GM21786 (cell line): ENCODE data around the gene PAEP.
"Not testable (repeated sequence)": the region's sequence is repeated elsewhere in the genome, so short reads cannot be mapped to it uniquely, and the experiment has no call there.

ENCODE experiments used
- ATAC-seq: cut with Tn5 transposase; IDR thresholded peaks from one replicate; pipeline ENCODE4 v1.9.1; 2021; ENCODE audit not compliant: unreplicated experiment

PAEP gene

DNA sequence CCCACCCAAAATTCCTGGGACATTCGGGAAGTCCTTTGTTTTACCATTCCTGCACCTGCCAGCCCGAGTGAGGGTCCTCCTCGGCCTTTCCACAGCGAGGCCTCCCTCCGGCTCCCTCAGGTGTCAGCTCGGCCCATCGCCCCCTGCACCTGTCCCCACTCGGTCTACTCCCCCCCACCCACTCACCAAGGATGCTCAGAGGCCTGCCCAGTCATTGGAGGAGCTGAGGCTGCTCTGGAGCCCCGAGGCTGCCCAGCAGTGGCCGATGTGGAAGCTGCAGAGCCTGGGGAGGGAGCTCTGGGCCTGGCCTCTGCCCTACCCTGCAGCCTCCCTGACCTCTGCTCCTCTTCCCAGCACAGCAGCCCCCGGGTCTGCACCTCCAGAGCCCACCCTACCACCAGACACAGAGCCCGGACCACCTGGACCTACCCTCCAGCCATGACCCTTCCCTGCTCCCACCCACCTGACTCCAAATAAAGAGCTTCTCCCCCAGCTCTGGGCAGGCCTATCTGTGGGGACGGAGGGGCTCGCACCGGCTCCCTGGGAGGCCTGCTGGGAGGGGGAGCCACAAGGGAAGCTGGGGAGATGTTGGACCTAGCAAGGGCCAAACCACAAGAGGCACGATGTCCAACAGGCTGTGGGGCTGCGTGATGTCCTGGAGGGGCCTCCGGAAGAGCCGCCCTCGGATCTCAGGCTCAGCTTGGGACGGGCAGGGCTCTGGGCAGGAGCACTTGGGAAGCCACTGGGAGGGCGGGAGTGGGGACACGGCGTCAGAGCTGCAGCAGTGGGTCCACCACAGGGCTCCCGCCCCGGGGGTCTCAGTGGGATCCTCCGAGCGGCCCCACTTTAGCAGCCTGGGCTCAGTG, 11.8 kb upstream of the PAEP start:
- not testable (repeated sequence) for ATAC-seq

DNA sequence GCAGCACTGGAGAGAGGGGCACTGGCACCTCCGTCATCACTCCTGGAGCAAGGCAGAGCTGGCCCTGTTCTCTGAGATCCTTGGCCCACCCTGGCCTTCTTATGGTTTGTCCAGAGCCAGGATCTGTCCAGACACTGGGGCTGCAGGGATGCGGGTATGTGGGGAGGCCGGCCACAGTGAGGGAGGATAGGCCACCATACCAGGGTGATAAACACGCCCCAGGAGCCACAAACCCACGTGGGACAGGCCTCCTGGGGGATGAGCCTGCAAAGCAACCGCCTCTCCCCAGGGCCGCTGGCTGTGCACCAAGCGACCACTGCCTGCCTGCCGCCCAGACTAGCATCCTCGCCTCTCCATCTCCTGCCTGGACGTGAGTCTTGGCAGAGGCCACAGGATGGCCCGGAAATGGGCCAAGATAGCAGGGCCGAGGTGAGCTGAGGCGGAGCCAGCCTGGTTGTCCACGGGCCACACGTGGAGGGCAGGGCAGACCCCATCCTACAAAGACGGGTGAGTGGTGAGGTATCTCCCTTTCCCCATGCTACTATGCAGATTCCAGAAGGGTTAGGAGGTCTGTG, 11.1 kb upstream of the PAEP start:
- no peak for ATAC-seq

DNA sequence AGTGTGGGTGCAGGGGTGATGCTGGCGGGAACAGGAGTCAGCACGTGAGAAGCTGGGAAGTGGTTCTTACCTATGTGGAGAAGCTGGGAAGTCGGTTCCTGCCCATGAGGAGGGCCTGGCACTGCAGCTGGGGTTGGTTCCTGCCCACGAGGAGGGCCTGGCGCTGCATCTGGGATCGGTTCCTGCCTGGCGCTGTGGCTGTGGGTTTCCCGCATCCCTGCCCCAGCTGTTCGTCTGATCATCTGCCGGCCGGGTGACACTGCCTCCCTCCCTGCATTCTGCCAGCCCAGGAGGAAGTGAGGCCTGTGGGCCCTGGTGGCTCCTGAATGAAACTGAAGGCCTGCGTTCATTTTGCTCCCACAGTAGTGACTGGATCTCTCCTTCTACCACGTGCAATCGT, 10.5 kb upstream of the PAEP start:
- ATAC-seq = no peak

DNA sequence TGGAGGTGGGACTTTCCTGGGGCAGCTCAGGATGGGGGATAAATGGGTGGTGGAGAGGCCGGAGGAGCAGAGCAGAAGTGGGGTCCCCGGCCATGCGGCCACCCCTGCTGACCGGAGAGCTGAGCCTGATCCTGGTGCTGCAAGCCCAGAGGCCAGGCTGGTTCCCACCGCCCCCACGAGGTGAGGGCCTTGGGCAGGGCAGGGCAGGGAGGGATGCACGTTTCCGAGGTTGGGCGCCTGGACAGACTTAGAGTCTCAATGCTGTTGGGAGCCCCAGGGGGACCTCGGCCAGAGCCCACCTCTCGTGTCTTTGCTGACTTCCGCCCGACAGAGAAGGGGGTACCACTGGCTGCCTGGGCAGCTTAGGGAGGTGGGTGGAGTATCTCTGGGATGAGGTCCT, 10.1 kb upstream of the PAEP start:
- ATAC-seq = no peak

DNA sequence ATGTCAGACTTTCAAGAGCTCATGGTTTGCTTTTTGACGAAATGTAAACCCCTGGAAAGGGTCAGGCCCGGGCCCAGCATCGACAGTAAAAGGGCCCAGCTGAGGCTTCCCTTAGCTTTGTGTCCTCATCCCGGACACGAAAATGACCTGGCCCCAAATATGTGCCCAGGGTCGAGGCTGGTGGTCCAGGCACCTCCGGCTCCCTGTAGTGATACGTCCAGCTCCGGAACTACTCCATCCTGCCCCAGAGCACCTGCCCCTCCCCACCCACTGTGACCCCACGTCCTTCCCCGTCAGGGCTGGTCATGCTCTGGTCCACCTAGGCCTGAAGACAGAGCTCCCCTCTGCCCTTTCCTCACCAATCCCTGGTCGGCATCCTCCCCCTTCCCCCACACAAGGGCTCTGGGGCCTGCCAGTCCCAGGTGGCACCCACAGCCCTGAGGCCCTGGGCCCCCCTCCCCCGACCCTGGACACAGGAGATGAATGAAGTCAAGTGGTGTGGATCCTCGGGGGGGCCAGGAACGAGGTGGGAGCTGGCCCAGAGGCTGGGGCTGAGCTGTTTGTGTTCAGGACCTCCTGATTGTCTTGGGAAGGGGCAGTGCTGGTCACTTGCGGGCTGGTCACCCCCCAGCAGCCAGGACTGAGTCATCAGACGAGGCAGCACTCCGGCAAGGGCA, 9.4 kb upstream of the PAEP start:
- ATAC-seq = no peak

DNA sequence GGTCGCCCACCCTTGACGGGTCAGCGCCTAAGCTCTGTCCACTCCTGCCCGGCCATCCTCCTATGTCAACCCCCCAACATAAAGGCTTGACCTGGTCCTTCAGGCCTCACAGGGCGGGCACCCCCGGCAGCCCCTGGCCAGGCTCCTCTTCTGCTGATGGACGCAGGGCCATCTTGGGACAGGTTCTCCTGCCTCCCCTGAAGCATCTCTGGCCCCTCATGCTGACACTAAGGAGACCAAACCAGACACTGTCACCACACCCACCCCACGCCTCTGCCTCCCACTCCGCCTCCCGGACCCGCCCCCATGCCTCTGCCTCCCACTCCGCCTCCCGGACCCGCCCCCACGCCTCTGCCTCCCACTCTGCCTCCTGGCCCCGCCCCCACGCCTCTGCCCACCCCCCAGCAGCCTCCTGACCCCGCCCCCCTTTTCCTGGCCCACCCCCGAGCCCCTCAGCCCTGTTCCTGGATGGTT, 8.8 kb upstream of the PAEP start:
- ATAC-seq = no peak

DNA sequence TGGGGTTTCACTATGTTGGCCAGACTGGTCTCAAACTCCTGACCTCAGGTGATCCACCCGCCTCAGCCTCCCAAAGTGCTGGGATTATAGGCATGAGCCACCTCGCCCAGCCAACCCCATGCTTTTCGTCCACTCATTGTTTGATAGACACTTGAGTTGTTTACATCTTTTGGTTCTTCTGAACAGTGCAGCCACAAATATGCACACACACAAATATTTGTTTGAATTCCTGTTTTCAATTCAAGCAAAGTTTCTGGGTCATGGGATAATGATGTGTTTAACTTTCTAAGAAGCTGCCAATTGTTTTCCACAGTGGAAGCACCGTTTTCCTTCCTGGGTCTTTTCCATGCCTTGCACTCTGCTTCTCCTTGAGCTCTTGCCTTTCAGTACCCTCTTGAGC, 6.8 kb upstream of the PAEP start:
- ATAC-seq = no peak

DNA sequence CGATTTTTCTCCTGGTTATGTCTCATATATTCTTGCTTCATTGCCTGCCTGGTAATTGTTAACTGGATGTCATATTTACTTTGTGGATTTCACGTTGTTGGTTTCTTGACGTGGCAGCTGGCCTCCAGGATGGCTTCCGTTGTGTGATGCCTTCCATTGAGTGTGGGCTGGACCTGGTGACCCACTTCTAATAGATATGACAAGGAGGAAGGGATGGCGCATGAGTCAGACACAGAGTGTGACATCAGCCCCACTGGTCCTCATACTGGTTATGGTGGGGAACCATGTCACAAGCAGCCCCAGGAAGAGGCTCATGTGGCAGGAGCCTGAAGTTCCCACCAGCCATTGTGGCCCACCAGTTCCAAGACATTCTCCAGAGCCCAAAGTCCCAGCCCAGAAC, 6.4 kb upstream of the PAEP start:
- no peak for ATAC-seq

DNA sequence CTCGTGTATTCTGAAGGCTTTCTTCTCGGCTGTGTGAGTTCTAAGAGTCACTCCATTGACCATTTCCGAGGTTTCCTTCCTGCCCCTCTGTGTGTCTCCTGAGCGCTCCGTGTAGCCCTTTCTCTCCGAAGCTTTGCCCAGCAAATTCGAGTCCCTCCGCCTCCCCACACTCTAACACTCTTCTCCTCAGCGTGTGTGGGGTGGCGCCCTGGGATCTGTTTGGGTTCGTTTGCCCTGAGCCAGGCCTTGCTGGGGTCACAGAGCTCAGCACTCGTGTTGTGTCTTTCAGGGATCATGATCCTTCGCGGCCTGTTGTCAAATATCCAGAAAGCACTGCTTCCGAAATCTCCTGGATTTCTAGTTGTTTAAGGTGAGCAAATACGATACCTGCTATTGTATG, 5.6 kb upstream of the PAEP start:
- no peak for ATAC-seq

DNA sequence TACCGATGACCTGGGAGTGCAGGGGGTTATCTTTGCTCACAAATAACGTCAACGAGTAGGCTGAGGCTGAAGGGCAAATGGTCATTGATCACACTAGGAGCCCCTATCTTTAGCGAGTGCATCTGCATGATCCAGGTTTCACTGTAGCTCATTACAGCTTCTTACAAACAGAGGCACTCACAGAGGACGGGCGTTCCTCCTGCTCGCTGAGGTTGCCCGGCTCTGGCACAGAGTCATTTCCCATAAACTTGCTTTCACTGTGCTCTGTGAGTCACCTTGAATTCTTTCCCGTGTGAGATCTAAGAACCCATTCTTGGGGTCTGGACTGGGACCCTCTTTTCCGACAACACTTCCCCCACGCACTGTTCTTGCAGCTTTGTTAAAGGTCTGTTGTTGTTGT, 1.9 kb upstream of the PAEP start:
- no peak for ATAC-seq

DNA sequence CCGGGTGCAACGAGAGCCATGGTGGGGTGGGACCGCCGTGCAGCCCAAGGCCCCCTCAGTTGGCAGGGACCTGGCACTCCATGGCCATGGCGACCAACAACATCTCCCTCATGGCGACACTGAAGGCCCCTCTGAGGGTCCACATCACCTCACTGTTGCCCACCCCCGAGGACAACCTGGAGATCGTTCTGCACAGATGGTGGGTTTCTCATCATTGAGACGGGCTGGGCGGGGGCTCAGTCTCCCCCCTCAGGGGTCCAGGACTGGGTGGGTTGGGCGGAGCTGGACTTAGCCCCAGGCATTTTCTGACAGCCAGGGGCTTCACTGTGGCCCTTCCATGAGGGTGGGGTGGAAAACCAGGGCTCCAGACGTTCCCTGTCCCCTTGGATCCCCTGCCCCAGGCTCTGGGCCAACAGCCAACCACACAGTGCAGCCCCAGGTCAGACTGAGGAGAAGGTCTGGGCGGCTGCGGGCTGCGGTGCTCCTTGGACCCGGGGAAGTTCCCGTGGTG, 734 bp downstream of the PAEP start:
- ATAC-seq = no peak

DNA sequence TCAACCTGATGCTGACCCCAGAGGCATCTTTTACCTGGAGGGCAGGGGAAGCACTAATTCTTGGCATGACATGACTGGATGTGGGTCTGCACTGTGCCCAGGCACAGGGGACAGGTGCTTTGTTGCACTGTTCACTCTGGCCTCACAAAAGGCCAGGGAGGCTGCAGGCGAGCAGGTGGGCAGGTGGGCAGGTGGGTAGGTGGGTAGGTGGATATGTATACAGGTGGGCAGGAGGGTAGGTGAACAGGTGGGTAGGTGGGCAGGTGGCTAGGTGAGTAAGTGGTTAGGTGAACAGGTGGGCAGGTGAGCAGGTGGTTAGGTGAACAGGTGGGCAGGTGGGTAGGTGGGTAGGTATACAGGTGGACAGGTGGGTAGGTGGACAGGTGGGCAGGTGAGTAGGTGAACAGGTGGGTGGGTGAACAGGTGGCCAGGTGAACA, 1.5 kb downstream of the PAEP start:
- no peak for ATAC-seq

DNA sequence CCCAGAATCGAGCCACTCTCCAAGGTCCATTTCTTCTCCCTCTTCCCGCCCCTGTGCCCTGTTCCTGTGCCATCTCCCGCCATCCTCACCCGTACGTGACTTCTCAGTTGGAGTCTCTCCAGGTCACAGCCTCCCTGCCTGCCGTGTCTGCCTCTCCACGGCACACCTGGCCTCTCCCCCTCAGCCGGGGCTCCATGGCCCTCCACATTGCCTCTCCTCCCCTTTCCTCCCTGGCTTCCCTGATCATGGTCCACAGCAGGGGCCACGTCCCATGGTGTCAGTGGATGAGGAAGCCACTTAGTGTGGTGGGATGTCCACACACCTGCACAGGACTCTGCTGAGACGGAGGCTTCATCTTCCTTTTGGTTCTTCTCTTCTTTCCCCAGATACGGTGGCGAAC, 2.3 kb downstream of the PAEP start:
- ATAC-seq = no peak

DNA sequence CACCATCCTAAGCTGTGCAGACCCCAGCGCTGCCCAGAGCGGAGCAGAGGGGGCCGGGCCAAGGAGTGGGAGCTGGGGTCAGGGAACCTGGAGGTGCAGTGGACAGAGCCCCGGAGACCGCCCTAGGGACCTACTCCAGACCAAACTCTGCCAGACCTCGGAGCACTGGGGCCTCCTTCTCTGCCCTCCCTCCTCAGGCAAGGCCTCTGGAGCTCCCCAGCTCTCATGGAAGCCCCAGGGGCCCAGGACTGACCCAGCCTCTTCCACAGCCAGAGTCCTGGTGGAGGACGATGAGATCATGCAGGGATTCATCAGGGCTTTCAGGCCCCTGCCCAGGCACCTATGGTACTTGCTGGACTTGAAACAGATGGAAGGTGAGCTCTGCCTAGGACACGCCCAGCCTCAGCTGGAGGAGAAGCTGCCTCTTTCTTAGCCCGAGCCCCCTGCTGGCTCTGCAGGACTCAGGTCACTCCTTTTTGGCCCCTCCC, 3.6 kb downstream of the PAEP start:
- ATAC-seq = no peak

DNA sequence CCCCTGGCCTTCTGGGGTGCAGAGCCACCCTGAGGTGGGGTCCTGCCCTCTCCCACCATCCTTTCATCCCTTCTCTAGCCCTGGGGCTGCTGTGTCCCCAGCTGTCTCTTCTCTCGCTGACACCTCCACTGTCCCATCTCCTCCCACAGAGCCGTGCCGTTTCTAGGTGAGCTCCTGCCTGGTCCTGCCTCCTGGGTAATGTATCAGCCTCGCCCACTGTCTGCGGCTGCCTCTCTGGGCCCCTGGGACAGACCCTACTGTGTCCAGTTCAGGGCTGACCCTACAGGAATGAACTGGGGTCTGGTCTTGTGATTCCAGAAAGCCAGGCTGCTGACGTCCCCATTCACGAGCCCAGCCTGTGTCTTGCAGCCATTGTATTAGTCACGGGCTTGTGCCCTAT, 4.1 kb downstream of the PAEP start:
- no peak for ATAC-seq

DNA sequence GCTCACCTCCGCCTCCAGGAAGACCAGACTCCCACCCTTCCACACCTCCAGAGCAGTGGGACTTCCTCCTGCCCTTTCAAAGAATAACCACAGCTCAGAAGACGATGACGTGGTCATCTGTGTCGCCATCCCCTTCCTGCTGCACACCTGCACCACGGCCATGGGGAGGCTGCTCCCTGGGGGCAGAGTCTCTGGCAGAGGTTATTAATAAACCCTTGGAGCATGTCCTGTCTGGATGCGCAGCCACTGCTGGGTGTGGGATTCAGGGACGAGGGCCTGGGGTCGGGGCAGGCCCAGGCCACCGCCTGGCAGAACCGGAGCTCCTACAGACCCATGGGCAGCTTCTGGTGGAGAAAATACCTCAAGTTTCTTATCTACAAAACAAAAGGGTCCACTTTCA, 5.0 kb downstream of the PAEP start:
- no peak for ATAC-seq

DNA sequence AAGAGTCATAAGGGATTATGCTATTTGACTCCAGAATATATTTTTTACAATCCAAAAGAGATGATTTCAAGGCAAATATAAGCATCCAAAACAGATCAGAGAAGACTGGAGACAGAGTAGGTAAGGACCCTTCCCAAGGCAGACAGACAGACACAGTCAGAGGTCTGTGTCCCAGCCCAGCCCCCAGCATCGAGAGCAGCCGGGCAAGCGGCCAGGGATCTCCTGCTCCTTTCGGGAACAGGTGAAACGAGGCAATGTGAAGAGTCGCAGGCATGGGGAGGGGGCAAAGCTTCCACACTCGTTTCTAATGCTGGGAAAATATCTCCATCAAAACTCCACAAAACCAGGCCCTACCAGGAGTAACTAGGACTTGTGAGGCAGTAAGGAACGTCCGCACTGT, 5.8 kb downstream of the PAEP start:
- no peak for ATAC-seq

DNA sequence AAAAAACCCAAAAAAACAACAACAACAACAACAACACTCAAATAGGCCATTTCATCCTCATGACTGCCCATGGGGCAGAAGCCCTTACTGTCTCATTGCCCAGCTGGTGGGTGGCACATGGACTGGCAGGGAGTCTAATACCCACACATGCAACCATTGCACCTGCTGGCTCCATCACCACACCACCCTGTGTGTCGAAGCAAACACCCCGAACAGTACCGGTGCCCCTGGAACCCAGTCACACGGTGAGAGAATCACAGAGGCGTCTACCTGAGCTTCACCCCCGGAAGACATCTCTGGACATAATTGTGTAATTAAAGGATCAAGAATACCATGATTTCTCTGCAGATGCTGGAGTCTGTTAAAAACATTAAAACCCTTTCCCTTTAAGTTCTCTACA, 6.5 kb downstream of the PAEP start:
- no peak for ATAC-seq

DNA sequence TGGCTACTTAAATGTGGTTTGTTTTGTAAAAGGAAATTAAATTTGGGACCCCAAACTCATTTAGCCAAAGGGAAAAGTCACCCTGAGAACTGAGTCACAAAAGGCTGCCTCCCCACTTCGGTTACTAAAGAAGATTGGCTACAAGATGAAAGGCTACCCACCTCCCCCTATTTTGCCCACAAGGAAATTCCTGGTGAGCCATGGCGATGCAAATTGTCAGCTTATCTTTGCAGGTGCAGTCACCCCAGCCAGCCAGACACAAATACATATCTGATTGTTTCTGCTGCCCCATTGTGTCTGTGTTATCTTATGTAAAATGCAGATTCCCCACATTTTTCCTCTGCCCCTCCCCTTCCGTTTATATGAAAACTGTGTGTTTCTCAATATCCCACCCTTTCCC, 8.9 kb downstream of the PAEP start:
- no peak for ATAC-seq

DNA sequence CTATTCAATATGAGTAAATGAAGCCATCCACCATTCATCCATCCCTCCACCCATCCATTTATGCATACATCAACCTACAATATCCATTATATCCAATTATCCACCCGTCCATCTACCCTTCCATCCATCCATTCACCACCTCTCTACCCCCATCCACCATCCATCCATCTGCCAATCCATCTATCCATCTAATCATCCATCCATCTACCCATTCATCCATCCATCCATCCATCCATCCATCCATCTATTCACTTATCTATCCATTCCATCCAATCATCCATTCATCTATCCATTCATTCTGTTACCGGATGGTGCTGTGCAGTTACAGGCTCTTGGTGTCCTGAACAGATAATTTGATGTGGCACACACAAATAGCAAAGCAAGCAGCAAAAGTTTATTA, 10.7 kb downstream of the PAEP start:
- no peak for ATAC-seq

DNA sequence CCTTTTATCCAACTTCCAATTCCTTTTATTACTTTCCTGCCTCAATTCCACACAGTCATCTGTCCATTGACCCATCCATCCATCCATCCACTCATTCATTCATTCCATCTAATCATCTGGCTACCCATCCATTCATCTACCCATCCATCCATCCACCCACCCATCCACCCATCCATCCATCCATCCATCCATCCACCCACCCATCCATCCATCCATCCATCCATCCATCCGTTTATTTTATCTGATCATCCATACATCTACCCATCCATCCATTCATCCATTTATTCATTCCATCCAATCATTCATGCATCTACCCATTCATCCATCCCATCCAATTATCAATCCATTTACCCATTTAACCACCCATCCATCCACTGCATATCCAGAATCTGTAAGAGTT, 11.6 kb downstream of the PAEP start:
- no peak for ATAC-seq

DNA sequence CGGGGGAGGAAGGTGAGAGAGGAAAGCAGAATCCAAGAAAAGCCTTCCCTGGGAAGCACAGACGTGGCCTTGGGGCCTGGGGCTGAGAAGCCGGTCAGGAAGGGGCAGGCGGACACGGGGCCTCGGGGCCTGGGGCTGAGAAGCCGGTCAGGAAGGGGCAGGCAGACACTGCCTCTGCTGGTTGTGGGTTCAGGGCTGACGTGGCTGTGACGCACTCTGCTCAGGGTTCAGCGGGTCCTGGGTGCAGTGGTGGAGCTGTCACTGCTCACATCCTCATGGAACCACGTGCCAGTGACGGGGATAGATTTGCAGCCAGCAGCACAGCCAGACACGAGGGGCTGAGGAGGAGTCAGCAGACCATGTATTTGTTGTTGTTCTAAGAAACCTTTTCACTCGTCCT, 12.8 kb downstream of the PAEP start:
- no peak for ATAC-seq
